Measurements from ENCODE around the gene MRPS15.
A peak's percentile ranks its signal among the peaks of the same experiment; 100 is the strongest.
"Not testable (repeated sequence)": the region's sequence is repeated elsewhere in the genome, so short reads cannot be mapped to it uniquely, and the experiment has no call there.

The MRPS15 gene

GRCh38 chr1:36506276-36506920 is 42.2 kb upstream of the MRPS15 start:
- no peak for TF ChIP-seq CTCF (IDR thresholded peaks at IDR 0.05; ENCODE audit: low read depth, low read length)
- DNase-seq (ENCODE audit: low read depth in 2 of 2), result no peak
- H3K4me3 ChIP-seq (replicated peaks in 1 of 2; ENCODE audit: low read depth in 2 of 2, low read length in 2 of 2), result no peak overlapping the region

- no peak for TF ChIP-seq CTCF (IDR thresholded peaks at IDR 0.05; ENCODE audit: low read depth, low read length)
- H3K4me3 ChIP-seq (replicated peaks in 1 of 2; ENCODE audit: low read depth in 2 of 2, low read length in 2 of 2), result no peak overlapping the region
- no peak for DNase-seq (ENCODE audit: low read depth in 2 of 2)
Observed at GRCh38 chr1:36503733-36504132, 39.5 kb upstream of the MRPS15 start.

- DNase-seq (ENCODE audit: low read depth in 2 of 2), result no peak
- TF ChIP-seq CTCF (IDR thresholded peaks at IDR 0.05; ENCODE audit: low read depth, low read length), result no peak
- H3K4me3 ChIP-seq (replicated peaks in 1 of 2; ENCODE audit: low read depth in 2 of 2, low read length in 2 of 2), result no peak overlapping the region
Observed at GRCh38 chr1:36503159-36503558, 39.0 kb upstream of the MRPS15 start.

GRCh38 chr1:36502616-36503015 is 38.4 kb upstream of the MRPS15 start:
- no peak for DNase-seq (ENCODE audit: low read depth in 2 of 2)
- TF ChIP-seq CTCF (IDR thresholded peaks at IDR 0.05; ENCODE audit: low read depth, low read length), result no peak
- H3K4me3 ChIP-seq (replicated peaks in 1 of 2; ENCODE audit: low read depth in 2 of 2, low read length in 2 of 2), result no peak overlapping the region

- not testable (repeated sequence) for H3K4me3 ChIP-seq (replicated peaks in 1 of 2; ENCODE audit: low read depth in 2 of 2, low read length in 2 of 2); DNase-seq (ENCODE audit: low read depth in 2 of 2)
Observed at GRCh38 chr1:36501911-36502310, 37.7 kb upstream of the MRPS15 start.

GRCh38 chr1:36497207-36497606 is 33.0 kb upstream of the MRPS15 start:
- no peak for TF ChIP-seq CTCF (IDR thresholded peaks at IDR 0.05; ENCODE audit: low read depth, low read length)
- H3K4me3 ChIP-seq (replicated peaks in 1 of 2; ENCODE audit: low read depth in 2 of 2, low read length in 2 of 2), result no peak overlapping the region
- peak in 1 of 2 donors; percentile 41 for DNase-seq (ENCODE audit: low read depth in 2 of 2)

GRCh38 chr1:36494971-36495370 is 30.8 kb upstream of the MRPS15 start:
- TF ChIP-seq CTCF (IDR thresholded peaks at IDR 0.05; ENCODE audit: low read depth, low read length), result no peak
- no peak for DNase-seq (ENCODE audit: low read depth in 2 of 2)
- no peak overlapping the region for H3K4me3 ChIP-seq (replicated peaks in 1 of 2; ENCODE audit: low read depth in 2 of 2, low read length in 2 of 2)
